Endothelial cell of umbilical vein (primary cell): ENCODE measurements around the gene C1QB.

Source experiments
- CTCF ChIP-seq, 2 donors: IDR thresholded peaks; 1 replicate in 1 of 2; 2 replicates in 1 of 2; pipeline ENCODE4 v1.5.1; 2011; ENCODE audit warnings: low read length in 2 of 2, mild to moderate bottlenecking in 2 of 2, moderate library complexity in 2 of 2, control low read depth in 1 of 2, inconsistent platforms in 1 of 2, low read depth in 1 of 2; ENCODE audit not compliant: insufficient read depth in 1 of 2; ENCODE audit errors: extremely low read depth in 1 of 2
- EZH2 ChIP-seq: IDR thresholded peaks from 2 replicates; pipeline ENCODE4 v1.6.1; 2012; ENCODE audit warnings: borderline replicate concordance, low read depth, mild to moderate bottlenecking, moderate library complexity, low read length, inconsistent platforms; ENCODE audit not compliant: severe bottlenecking
- GATA2 ChIP-seq: IDR thresholded peaks from 2 replicates; pipeline ENCODE4 v1.7.0; 2011; ENCODE audit warnings: low read depth, mild to moderate bottlenecking, moderate library complexity, mixed read lengths, low read length; ENCODE audit not compliant: insufficient read length, insufficient read depth
- JUN ChIP-seq: IDR thresholded peaks from 2 replicates; pipeline ENCODE4 v1.6.1; 2011; ENCODE audit warnings: borderline replicate concordance, low read depth; ENCODE audit not compliant: insufficient read length, insufficient read depth
- MAX ChIP-seq: IDR thresholded peaks from 2 replicates; pipeline ENCODE4 v1.6.1; 2011; ENCODE audit not compliant: insufficient read depth, insufficient read length
- POLR2A ChIP-seq: IDR thresholded peaks from 2 replicates; pipeline ENCODE4 v1.6.1; 2012; ENCODE audit warnings: low read depth, mild to moderate bottlenecking, control low read depth, low read length
- POLR2AphosphoS5 ChIP-seq: IDR thresholded peaks from 2 replicates; pipeline ENCODE4 v1.6.1; 2012; ENCODE audit warnings: low read depth, mild to moderate bottlenecking, control low read depth, low read length, moderate library complexity; ENCODE audit not compliant: insufficient read depth

DNA sequence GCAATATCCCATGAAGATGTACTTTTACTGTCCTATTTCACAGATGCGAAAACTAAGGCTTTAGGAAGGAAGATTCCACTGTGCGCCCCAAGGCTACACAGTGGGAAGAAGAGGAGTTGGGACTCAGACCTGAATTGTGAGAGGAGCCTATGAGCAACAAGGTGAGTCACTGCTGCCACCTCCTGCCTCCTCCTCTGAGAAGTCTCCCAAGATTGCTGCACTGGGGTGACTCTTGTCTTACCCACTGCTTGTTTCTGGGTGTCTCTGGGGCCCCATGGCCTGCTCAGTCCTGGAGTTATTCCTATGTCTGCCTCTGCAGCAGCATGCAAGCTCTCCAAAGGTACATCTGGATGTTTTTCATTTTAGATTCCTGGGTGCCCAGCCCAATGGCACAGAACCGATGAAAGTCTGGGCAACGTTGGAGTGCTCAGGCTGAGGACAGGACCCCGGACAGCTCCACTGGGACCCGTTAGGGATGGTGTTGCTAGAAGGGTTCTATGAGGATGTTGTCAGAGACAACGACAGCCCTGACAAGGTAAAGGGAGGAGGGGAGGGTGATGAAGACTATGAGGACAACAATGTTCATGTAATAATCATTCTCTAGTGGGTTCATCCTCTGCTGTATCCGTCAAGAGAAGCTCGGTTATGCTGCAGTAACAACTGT is 27.6 kb upstream of the C1QB start:
- TF ChIP-seq CTCF (IDR thresholded peaks at IDR 0.05; ENCODE audit: extremely low read depth in 1 of 2, insufficient read depth in 1 of 2, low read depth in 1 of 2, low read length in 2 of 2) (no peak), POLR2A (no peak), GATA2 (no peak), EZH2 (no peak), POLR2AphosphoS5 (no peak), MAX (no peak), JUN (no peak)
